GM11168 (cell line): ENCODE measurements around the gene ACADS.

Experiments
- in situ Hi-C: fragments of 300-500 bp; cut with MboI; formaldehyde crosslinking; loops from one replicate; pipeline ENCODE4 v1.12.0; 2022; ENCODE audit warnings: low sequenced_read_pairs; ENCODE audit not compliant: unreplicated experiment

ACADS gene

GRCh38 chr12:120749256-120749655 lies 23.6 kb downstream of the ACADS start:
- in situ Hi-C loops = no loop called here

GRCh38 chr12:120750806-120751205 lies 25.2 kb downstream of the ACADS start:
- in situ Hi-C loops = no loop called here

DNA sequence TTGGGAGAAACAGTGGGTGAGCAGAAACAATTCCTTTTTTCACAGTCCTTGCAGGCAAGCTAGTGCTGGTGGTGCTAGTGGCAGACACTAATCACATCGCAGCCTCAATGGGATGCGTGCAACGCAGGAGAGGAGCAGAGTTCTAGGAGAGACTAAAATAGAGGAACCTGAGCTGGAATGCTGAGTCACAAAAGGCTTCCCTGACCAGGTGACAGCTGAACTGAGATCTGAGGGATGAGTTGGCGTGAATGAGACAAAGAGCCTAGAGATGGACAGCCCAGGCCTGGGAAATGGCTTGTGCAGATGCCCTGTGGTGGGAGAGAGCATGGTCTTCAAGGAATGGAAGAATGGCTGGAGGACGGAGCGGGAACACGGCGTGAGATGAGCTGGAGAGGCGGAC lies 25.8 kb downstream of the ACADS start:
- in situ Hi-C loops = no loop called here

- in situ Hi-C loops = no loop called here
These were observed 29.2 kb downstream of the ACADS start for GRCh38 chr12:120754792-120755191.

GRCh38 chr12:120755269-120755668 lies 29.6 kb downstream of the ACADS start:
- in situ Hi-C loops = no loop called here

DNA sequence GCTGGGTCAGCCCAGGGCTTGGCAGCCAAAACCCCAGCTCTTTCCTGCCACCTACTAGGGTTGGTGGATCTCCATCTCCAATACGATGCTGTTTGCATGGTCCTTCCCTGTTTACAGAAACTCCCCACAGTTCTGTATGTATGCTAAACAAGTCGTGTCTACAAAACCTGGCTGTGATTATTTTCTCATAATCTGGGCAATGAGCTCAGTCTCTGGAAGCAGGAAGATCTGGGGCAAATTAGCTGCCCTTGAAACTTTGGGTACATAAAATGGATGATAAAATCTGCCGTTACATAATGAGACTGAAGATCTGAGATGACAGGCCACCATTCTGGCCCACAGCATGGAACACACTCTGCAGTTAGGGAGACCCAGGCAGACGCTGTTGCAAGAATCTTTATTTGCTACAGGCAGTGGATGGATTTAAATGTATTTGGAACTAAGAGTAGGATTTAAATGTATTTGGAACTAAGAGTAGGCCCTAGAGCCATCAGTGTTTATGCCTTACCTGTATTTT lies 31.7 kb downstream of the ACADS start:
- in situ Hi-C loops = no loop called here

DNA sequence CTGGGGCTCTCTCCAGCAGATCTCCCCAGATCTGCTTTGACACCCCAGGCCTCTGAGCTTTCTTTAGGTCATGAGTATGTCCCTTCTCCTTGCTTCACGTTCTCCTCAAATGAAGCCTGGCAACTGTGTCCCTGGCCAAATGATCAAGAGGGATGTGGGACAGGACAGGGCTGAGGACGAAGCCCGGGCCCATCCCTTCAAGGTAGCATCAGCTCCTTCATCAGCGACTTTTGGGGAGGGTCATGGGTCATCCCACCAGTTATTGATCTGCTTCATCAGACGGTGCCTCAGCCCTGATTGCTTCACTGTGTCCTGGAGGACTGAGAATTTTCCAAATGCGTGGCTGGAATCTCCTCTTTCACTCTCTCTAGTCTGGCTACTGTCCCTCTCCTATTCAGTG lies 32.3 kb downstream of the ACADS start:
- in situ Hi-C loops = no loop called here

GRCh38 chr12:120758798-120759590 lies 33.4 kb downstream of the ACADS start:
- in situ Hi-C loops = no loop called here

DNA sequence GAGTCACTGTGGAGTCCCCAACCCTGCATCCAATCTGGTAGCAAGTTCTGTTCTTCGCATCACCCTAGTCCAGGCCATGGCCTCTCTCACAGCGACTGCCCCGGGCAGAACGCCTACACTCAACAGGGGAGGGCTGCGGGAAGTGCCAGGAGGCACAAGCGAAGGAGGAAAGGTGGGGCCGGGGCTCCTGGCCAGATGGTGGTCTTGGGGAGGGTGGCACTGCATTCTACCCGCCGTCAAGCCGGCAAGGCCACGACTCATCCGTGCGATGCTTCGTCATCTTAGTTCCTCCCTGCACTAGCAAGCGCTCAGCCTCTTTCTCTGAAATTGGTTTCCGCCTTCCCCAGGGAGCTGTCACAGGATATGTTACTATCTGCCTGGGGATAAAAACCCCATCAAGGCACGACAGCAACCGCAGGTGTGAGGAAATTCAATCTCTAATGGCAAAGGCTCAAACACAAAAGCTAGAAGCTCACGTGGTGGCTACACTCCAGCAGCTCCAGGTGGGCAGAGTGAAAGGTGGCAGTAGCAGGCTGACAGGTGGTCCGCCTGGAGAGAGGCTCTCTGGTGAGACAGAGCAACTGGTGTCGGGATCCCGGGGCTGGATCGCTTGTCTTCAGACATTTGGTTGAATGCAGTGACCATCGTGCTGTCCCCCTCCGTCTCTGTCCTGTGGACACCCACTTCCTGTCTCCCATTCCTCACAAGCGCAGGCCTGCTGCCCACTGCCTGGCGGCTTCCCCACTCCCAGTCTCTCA lies 34.1 kb downstream of the ACADS start:
- in situ Hi-C loops = no loop called here

- in situ Hi-C loops = no loop called here
These were observed 35.0 kb downstream of the ACADS start for GRCh38 chr12:120760349-120761254.

GRCh38 chr12:120761519-120761934 lies 35.9 kb downstream of the ACADS start:
- in situ Hi-C loops = no loop called here

GRCh38 chr12:120762086-120762485 lies 36.5 kb downstream of the ACADS start:
- in situ Hi-C loops = no loop called here

DNA sequence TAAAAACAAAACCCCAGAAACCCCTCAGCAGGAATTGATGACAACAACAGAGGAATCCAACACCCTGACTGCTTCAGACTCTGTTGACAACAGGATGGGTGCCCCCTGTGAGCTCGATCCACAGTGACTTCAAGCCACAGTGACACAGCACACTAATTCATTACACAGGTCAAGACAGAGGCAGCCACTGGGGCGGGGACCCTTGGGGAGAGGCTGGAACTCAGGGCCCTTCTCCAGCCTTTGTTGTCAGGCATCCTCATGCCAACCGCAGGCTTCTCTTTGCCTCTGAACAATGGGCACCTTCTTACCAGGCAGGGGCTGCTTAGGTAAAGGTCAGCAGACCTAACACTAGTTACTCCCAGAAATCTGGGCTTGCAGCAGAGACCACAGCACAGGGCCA lies 37.6 kb downstream of the ACADS start:
- in situ Hi-C loops = no loop called here

GRCh38 chr12:120764816-120765215 lies 39.2 kb downstream of the ACADS start:
- in situ Hi-C loops = no loop called here

GRCh38 chr12:120766566-120766965 lies 40.9 kb downstream of the ACADS start:
- in situ Hi-C loops = no loop called here

DNA sequence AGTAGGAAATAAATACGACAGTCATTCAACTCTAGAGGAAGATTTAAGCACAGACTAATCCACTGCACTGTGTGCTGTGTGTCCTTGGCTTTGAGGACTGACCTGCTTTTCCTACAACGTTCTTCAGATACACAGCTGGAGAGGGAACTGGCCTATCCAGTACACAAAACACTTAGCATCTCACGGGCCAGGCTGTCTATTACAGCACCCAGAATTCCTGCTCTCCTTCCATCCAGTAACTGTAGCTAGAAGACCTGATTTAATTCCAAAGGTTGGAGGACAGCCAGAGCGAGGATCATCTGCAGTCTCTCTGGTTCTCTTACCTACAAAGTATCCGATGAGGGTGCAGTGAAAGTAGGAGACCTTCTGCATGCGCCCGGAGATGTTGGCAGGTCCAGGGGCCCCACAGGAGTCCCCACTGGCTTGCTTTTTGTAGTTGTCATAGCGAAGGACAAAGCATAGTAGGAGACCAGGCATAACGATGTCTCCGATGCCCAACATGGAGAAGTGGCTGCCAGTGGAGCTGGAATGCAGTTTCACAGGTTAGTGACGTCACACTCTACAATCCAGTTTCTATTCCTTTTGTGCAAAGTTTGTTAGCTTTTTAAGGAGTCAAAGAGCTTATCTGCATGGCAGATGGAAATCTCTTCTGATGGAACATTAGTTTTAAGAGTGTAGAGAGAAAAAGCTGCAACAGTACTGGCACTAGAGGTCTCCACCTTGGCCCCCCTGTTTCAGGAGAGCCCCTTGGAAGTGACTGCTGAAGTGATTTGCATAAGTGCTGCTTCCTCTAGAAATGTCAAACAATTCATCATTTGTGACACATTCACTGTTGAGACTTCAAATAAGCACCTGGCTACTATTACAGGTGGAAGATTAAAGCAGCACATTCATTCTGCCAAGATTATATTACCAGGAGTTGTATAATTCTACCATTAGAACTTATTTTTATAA lies 41.7 kb downstream of the ACADS start:
- in situ Hi-C loops = no loop called here

- in situ Hi-C loops = no loop called here
These were observed 45.5 kb downstream of the ACADS start for GRCh38 chr12:120771097-120771496.

DNA sequence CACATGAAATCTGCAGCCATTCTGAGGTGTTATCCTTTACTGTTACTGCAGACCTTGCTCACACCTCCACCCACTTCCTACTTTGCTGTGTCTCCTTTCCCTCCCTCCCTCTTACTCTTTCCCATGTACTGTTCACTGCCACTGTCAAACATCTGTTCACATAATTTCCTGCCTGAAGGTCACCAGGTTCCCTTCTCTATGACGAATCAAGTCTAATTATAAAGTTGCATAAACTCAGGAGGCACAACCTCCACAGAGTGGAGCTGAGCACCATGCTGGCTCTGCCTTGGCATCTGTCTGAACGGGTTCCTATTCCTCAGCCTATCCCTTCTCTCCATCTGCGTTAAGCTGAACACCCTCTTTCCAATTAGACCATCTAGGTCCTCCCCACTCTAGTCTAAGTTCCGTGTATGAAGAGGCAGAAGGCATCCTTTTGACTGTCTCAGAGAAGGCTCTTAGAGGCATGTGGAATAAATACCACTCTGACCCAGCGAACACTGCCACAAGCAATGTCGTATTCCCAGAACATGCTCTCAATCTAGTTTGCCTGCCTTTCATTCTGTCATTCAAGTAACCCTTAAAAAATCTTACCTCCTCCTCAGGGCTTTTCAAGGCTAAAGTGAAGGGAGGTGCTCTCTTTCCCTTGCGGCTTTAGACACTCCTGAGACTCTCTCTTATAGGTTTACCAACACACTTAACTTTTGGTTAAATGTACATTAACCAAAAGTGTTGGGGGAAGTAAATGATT lies 48.7 kb downstream of the ACADS start:
- in situ Hi-C loops = no loop called here
